ENCODE data around the gene MORN1.

DNA sequence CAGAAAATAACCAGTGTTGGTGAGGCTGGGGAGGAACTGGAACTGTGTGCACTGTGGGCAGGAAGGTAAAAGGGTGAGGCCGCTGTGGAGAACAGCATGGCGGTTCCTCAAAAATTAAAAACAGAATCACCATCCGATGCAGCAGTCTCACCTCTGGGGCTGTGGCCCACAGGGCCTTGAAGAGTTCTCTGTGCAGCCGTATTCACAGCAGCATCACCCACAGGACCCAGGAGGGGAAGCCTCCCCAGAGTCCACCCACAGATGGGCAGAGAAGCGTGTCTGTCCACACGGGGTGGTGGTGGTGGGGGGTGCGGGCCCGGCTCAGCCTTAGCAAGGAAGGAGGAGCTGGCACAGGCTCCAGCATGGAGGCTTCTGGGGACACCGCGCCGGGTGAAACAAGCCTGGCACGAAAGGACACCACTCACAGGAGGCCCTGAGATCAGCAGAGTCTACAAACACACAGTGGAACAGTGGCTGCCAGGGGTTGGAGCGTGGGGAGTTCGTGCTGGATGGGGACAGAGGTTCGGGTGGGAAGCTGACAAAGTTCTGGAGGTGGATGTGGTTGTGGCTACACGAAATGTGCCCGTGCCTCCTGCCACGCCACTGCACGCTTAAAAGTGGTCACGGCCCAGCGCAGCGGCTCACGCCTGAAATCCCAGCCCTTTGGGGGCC lies 11.5 kb downstream of the MORN1 start:
- TF ChIP-seq CTCF (IDR thresholded peaks at IDR 0.05) (no peak), POLR2A (IDR thresholded peaks at IDR 0.05) (no peak)

Data from testis (tissue), 2 donors.